GM12872 (cell line): ENCODE measurements around the gene ESRRA.

Experiments used
- TF ChIP-seq, protein P1 (sequence below): IDR thresholded peaks from 3 replicates; pipeline ENCODE4 v1.5.1; 2011; ENCODE audit warnings: low read depth, mild to moderate bottlenecking, low read length, moderate library complexity; ENCODE audit not compliant: insufficient read depth

ESRRA gene

GRCh38 chr11:64276653-64277431, 28.5 kb upstream of the ESRRA start:
- TF ChIP-seq, protein P1, sequence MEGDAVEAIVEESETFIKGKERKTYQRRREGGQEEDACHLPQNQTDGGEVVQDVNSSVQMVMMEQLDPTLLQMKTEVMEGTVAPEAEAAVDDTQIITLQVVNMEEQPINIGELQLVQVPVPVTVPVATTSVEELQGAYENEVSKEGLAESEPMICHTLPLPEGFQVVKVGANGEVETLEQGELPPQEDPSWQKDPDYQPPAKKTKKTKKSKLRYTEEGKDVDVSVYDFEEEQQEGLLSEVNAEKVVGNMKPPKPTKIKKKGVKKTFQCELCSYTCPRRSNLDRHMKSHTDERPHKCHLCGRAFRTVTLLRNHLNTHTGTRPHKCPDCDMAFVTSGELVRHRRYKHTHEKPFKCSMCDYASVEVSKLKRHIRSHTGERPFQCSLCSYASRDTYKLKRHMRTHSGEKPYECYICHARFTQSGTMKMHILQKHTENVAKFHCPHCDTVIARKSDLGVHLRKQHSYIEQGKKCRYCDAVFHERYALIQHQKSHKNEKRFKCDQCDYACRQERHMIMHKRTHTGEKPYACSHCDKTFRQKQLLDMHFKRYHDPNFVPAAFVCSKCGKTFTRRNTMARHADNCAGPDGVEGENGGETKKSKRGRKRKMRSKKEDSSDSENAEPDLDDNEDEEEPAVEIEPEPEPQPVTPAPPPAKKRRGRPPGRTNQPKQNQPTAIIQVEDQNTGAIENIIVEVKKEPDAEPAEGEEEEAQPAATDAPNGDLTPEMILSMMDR: no peak

DNA sequence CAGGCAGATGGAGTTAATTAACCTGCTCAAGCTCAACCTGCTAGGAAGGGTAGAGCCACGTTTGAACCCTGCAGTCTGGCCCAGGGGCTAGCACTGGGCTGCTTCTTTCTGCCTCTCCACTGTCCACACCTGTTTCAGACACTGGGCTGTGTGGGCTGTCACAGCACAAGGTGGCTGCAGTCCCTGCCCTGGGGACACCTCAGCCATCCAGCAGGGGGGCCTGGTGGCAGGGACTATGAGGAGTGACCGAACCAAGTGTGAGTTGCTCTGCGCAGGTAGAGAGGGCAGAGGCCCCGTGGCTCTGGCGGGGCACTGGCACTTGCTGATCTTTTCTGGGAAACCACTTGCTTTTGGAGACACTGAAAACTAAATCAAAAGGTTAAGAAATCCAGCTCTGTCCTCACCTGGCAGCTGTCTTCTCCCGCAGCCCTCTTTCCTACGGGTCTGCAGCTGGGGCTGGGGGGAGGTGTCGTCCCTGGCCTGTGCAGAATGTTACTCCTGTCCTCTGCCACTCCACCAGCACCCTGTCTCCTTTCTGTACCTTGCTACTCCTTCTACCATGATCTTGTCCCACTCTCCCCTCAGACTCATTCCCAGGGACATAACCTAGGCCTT, 26.6 kb upstream of the ESRRA start:
- TF ChIP-seq, protein P1: no peak

DNA sequence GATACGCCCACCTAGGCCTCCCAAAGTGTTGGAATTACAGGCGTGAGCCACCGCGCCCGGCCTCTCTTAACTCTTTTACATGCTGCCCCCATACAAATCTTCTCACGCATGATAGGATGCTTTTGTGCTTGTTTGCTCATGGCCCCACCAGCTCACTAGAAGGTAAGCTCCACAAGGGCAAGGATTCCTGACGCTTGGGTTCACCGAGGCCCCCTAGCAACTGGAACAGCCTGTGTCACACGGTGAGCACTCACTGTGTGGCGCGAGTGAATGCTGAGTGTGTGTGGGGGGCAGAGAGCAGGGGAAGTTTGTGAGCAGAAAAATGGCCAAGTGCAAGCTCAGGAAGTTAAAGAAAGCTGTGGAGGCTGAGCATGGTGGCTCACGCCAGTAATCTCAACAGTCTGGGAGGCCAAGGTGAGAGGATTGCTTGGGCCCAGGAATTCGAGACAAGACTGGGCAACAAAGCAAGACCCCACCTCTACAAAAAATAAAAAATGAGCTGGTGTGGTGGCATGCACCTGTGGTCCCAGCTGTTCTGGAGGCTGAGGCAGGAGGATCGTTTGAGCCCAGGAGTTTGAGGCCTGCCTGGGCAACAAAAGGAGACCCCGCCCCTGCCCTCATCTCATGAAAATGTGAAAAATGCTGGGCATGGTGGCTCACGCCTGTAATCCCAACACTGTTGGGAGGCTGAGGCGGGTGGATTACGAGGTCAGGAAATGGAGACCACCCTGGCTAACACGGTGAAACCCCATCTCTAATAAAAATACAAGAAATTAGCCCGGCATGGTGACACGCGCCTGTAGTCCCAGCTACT, 23.2 kb upstream of the ESRRA start:
- TF ChIP-seq, protein P1: no peak

DNA sequence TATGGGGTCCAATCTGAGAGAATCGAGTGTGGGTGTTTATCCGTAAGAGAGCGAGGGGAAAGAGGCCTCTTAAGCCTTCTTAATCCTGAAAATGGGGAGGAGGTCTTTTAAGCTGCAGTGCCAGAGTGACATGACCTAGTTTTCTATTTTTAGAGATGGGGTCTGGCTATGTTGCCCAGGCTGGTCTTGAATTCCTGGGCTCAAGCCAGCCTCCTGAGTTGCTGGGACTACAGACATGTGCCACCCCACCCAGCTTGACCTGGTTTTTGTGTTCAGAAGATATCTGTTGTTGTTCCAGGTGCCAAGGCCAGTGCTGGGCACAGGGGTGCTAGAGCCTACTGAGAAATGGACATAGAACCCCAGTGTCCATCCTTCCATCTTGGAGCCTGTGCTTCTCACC, 22.2 kb upstream of the ESRRA start:
- TF ChIP-seq, protein P1: no peak

GRCh38 chr11:64284048-64284961, 21.0 kb upstream of the ESRRA start, which contains the start of gene BAD:
TSS of gene BAD (minus strand) at chr11:64284665. CDS start at chr11:64284368, 297 bp downstream.
- TF ChIP-seq, protein P1: no peak

DNA sequence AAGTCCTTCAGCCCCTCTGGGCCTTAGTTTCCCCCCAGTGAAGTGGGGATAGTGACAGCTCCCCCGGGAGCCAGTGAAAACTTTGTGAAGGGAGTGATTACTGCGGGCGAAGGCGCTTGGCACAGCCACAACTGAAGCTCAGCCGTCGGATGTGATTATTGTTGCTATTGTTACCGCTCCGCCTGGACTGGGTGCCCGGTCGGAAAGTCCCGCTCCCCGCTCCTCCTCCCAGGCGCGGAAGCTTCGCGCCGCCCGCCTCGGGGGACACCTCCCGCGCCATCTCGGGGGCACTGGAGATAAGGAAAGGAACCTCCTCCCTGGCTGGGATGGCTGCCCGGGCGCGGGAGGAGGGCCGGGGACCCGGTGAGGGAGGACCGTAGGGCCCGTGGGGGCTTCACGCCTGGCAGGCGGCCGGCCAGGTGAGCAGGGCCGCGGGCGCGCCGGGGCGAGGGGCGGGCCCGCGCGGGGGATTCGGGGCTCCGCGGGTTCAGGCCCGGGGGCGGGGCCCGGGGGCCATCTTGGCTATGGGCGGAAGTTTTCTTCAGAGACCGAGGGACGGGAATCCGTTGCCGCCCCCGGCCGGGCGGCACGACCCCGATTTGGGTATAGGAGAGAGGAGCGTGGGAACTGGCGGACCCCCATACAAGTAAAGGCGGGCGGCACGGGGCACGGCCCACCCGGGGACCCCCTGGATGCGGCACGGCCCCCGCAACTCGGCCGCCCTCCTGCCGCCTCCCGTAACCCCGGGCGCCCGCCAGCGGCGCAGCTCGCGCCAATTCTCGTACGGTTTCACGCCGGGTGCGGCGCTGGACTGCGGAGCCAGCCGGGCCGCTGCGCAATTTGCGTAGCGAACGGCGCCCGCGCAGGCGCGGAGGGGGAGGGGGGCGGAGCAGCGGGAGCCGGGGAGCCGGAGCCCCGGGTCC, 20.1 kb upstream of the ESRRA start, which contains the start of gene GPR137:
Gene GPR137 (plus strand): TSS at position 887 of the 923 bp plus-strand sequence. CDS start 677 bp downstream, outside the sequence.
- TF ChIP-seq, protein P1: no peak
